GM23248 (cell line): ENCODE data around the gene EMC9. TPM values are rescaled to one million over a fixed set of nuclear protein-coding genes. Genes with fewer than 3 reads are reported as not detected.

Source experiments
- DNase-seq: peaks from one replicate; pipeline ENCODE4 v3.0.0-alpha.2; 2015
- H2AFZ ChIP-seq: fragments of 200-600 bp; sonication (generic); 2 replicates; pipeline ENCODE4 v1.6.1; 2016; ENCODE audit warnings: antibody characterized with exemption
- H3F3A ChIP-seq: fragments of 200-600 bp; sonication (generic); 2 replicates; pipeline ENCODE4 v1.6.1; 2016; ENCODE audit warnings: mild to moderate bottlenecking, antibody characterized with exemption, mixed run types; ENCODE audit not compliant: insufficient read depth
- H3K27ac ChIP-seq: fragments of 200-600 bp; sonication (generic); 2 replicates; pipeline ENCODE4 v1.5.1; 2016; ENCODE audit warnings: mild to moderate bottlenecking
- H3K27me3 ChIP-seq: fragments of 200-600 bp; sonication (generic); replicated peaks from 2 replicates; pipeline ENCODE4 v1.6.1; 2016; ENCODE audit warnings: mild to moderate bottlenecking; ENCODE audit not compliant: insufficient read depth
- H3K36me3 ChIP-seq: fragments of 200-600 bp; sonication (generic); 2 replicates; pipeline ENCODE4 v1.6.1; 2016; ENCODE audit warnings: low read depth, mild to moderate bottlenecking
- H3K4me1 ChIP-seq: fragments of 200-600 bp; sonication (generic); 2 replicates; pipeline ENCODE4 v1.6.1; 2016; ENCODE audit warnings: mild to moderate bottlenecking; ENCODE audit not compliant: insufficient read depth
- H3K4me2 ChIP-seq: fragments of 200-600 bp; sonication (generic); one replicate; pipeline ENCODE4 v1.6.1; 2016; ENCODE audit warnings: mild to moderate bottlenecking; ENCODE audit not compliant: unreplicated experiment
- H3K4me3 ChIP-seq: fragments of 200-600 bp; sonication (generic); 2 replicates; pipeline ENCODE4 v1.5.1; 2016; ENCODE audit warnings: mild to moderate bottlenecking
- H3K79me2 ChIP-seq: fragments of 200-600 bp; sonication (generic); 2 replicates; pipeline ENCODE4 v1.6.1; 2016; ENCODE audit warnings: mild to moderate bottlenecking; ENCODE audit not compliant: insufficient read depth
- H3K9ac ChIP-seq: fragments of 200-600 bp; sonication (generic); 2 replicates; pipeline ENCODE4 v1.6.1; 2016; ENCODE audit warnings: mild to moderate bottlenecking
- H3K9me2 ChIP-seq: fragments of 200-600 bp; sonication (generic); 2 replicates; pipeline ENCODE4 v1.6.1; 2016; ENCODE audit warnings: mixed run types, mild to moderate bottlenecking, moderate library complexity; ENCODE audit not compliant: insufficient read depth
- H3K9me3 ChIP-seq: fragments of 200-600 bp; sonication (generic); one replicate; pipeline ENCODE4 v1.6.1; 2017; ENCODE audit warnings: low read depth
- H4K20me1 ChIP-seq: fragments of 200-600 bp; sonication (generic); 2 replicates; pipeline ENCODE4 v1.6.0; 2016; ENCODE audit not compliant: insufficient read depth
- EZH2 ChIP-seq: fragments of 200-600 bp; sonication (generic); IDR thresholded peaks from 2 replicates; pipeline ENCODE4 v1.6.1; 2018; ENCODE audit warnings: antibody characterized with exemption, mild to moderate bottlenecking; ENCODE audit not compliant: insufficient read depth, poor library complexity, severe bottlenecking
- EZH2phosphoT487 ChIP-seq: fragments of 200-600 bp; sonication (generic); IDR thresholded peaks from 2 replicates; pipeline ENCODE4 v1.6.1; 2018; ENCODE audit warnings: antibody characterized with exemption, moderate library complexity, mild to moderate bottlenecking, low read depth; ENCODE audit not compliant: insufficient read depth
- WGBS, 2 experiments: methylation state at CpG; one replicate each; pipeline ENCODE4 v1.1.6; 2015 to 2017; ENCODE audit warnings: low lambda C conversion rate in 2 of 2, low coverage in 1 of 2; ENCODE audit errors: missing lambda C conversion rate in 2 of 2; 5-methylcytosine and 5-hydroxymethylcytosine counted together
- in situ Hi-C: fragments of 300-500 bp; cut with MboI; formaldehyde crosslinking; loops from 2 replicates; pipeline ENCODE4 v1.15.0; 2020
- polyA plus RNA-seq: library from polyadenylated mRNA; unstranded; fragments of >200 nt; fragmentation: Nextera tagmentation; extraction: Ambion mirVana; gene quantifications from 2 replicates; pipeline ENCODE4 v1.2.1, GENCODE V29; 2016
- total RNA-seq: library from RNA; depleted of rRNA; stranded (reverse); fragments of >200 nt; shearing (Covaris generic); gene quantifications from 2 replicates; pipeline ENCODE4 v1.2.3, GENCODE V29; 2014

The EMC9 gene
- total and polyA plus RNA-seq, 2 experiments from 2014 or later = 22.9 to 27.4 TPM

DNA sequence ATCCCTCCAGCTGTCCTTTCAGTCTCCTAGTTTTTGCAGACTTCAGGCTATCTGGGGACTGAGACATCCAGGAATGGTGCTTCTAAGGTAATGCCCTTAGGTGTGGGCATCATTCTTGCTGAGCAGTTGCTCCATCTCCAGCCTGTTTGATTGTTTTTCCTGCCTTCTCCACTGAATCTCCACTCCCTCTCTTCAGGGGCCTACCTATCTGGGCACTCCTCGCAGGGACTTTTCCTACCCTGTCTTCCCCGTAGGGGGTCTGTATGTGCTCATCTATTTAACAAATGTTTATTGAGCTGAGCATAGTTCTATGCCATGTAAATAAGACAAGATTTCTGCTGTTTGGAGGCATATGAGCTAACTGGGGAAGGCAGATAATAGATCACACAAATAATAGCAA lies 8.4 kb downstream of the EMC9 start:
- in situ Hi-C loops = no loop called here
- H3K4me1 ChIP-seq = peaks cover 4% of the 10 kb centered on the region; the same call in 1 of the 2 replicates
- no peaks in the 10 kb centered on the region for H3K9me2 ChIP-seq
- no peak overlapping the region for H3K4me3 ChIP-seq
- DNase-seq = no peak
- 93 to 98% methylated on average over 2 of the region's 2 CpGs for WGBS, 2 experiments
- no peaks in the 10 kb centered on the region for H3K9me3 ChIP-seq
- H3K9ac ChIP-seq = no peak overlapping the region
- no peak overlapping the region for H3K27ac ChIP-seq
- no peak overlapping the region for H2AFZ ChIP-seq
- TF ChIP-seq EZH2phosphoT487 (no peak), EZH2 (no peak)
- no peak overlapping the region for H3K4me2 ChIP-seq
- no peaks in the 10 kb centered on the region for H3F3A ChIP-seq
- H4K20me1 ChIP-seq = no peaks in the 10 kb centered on the region
- H3K27me3 ChIP-seq = no peaks in the 10 kb centered on the region
- H3K79me2 ChIP-seq = peaks cover 17% of the 10 kb centered on the region
- H3K36me3 ChIP-seq = peaks cover under 1% of the 10 kb centered on the region; the same call in 1 of the 2 replicates

DNA sequence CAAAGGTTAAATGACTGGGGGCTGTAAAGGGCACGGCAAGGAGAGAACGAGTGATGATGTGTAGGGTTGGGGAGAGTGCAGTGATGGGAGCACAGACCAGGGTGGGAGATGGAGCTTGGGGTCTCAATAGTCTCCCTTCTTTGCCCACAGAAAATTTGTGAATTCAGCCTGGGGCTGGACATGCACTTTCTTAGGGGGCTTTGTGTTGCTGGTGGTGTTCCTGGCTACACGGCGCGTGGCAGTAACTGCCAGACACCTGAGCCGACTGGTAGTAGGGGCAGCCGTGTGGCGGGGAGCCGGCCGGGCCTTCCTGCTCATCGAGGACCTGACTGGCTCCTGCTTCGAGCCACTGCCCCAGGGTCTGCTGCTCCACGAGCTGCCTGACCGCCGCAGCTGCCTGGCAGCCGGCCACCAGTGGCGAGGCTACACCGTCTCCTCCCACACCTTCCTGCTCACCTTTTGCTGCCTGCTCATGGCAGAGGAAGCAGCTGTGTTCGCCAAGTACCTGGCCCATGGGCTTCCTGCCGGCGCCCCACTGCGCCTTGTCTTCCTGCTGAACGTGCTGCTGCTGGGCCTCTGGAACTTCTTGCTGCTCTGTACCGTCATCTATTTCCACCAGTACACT lies 9.2 kb downstream of the EMC9 start:
- Histone ChIP-seq H3K9ac (no peak overlapping the region), H3K27ac (no peak overlapping the region), H3K4me2 (no peak overlapping the region), H3K79me2 (peaks cover 12% of the 10 kb centered on the region), H4K20me1 (no peaks in the 10 kb centered on the region), H3K9me2 (no peaks in the 10 kb centered on the region), H3K36me3 (no peaks in the 10 kb centered on the region), H3K4me1 (peaks cover 4% of the 10 kb centered on the region; the same call in 1 of the 2 replicates), H3K9me3 (no peaks in the 10 kb centered on the region), H2AFZ (no peak overlapping the region), H3F3A (no peaks in the 10 kb centered on the region), H3K27me3 (no peaks in the 10 kb centered on the region), H3K4me3 (no peak overlapping the region)
- TF ChIP-seq EZH2 (no peak), EZH2phosphoT487 (no peak)
- DNase-seq = no peak
- WGBS, 2 experiments = 92 to 93% methylated on average over 24 of the region's 24 CpGs
- in situ Hi-C loops = no loop called here

DNA sequence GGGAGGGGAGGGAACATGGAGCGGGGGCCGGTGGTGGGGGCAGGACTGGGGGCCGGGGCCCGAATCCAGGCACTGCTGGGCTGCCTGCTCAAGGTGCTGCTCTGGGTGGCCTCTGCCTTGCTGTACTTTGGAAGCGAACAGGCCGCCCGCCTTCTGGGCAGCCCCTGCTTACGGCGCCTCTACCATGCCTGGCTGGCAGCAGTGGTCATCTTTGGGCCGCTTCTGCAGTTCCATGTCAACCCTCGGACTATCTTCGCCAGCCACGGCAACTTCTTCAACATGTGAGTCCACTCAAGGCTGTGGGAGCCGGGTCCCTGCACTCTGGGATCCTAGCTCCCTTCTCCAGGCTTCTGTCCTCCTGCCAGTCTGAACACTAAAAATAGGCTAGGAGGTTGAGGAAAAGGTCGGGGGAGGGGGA lies 9.8 kb downstream of the EMC9 start:
- Histone ChIP-seq H3K36me3 (no peaks in the 10 kb centered on the region), H3K9me3 (no peaks in the 10 kb centered on the region), H3K4me2 (no peak overlapping the region), H3K4me1 (no peaks in the 10 kb centered on the region; the same call in 1 of the 2 replicates), H3K79me2 (peaks cover 6% of the 10 kb centered on the region; the same call in 1 of the 2 replicates), H3K9ac (no peak overlapping the region), H3K27ac (no peak overlapping the region), H3K4me3 (no peak overlapping the region), H4K20me1 (no peaks in the 10 kb centered on the region), H3K9me2 (no peaks in the 10 kb centered on the region), H2AFZ (no peak overlapping the region), H3F3A (no peaks in the 10 kb centered on the region), H3K27me3 (no peaks in the 10 kb centered on the region)
- DNase-seq = no peak
- in situ Hi-C loops = no loop called here
- WGBS, 2 experiments = 70 to 78% methylated on average over 11 to 15 of the region's 15 CpGs
- no peak for TF ChIP-seq EZH2
- no peak for TF ChIP-seq EZH2phosphoT487

GRCh38 chr14:24130717-24131548 lies 10.5 kb downstream of the EMC9 start:
- no peak overlapping the region for H3K27ac ChIP-seq
- no peaks in the 10 kb centered on the region for H3K79me2 ChIP-seq
- DNase-seq = no peak
- no peaks in the 10 kb centered on the region for H3K27me3 ChIP-seq
- H3K9me2 ChIP-seq = no peaks in the 10 kb centered on the region
- in situ Hi-C loops = no loop called here
- H3K4me3 ChIP-seq = no peak overlapping the region
- 51 to 54% methylated on average over 5 to 7 of the region's 7 CpGs for WGBS, 2 experiments
- no peaks in the 10 kb centered on the region for H3K36me3 ChIP-seq
- no peak overlapping the region for H3K9ac ChIP-seq
- TF ChIP-seq EZH2 = no peak
- TF ChIP-seq EZH2phosphoT487 = no peak
- no peaks in the 10 kb centered on the region for H4K20me1 ChIP-seq
- H3F3A ChIP-seq = no peaks in the 10 kb centered on the region
- H3K4me2 ChIP-seq = no peak overlapping the region
- H3K9me3 ChIP-seq = no peaks in the 10 kb centered on the region
- H3K4me1 ChIP-seq = no peaks in the 10 kb centered on the region; the same call in 1 of the 2 replicates
- no peak overlapping the region for H2AFZ ChIP-seq
